Uterus (tissue), 2 donors: ENCODE data around the gene LRRC59.
"Not testable (repeated sequence)": the region's sequence is repeated elsewhere in the genome, so short reads cannot be mapped to it uniquely, and the experiment has no call there.

Experiments
- CTCF ChIP-seq, 4 experiments: fragments of 200-600 bp in 2 of 4; fragments of 450-650 bp in 2 of 4; sonication (generic) in 2 of 4; IDR thresholded peaks; one replicate each; pipeline ENCODE4 v1.5.1; 2016 to 2019; ENCODE audit warnings: antibody characterized with exemption in 4 of 4, mild to moderate bottlenecking in 2 of 4, moderate library complexity in 1 of 4
- POLR2A ChIP-seq, 2 donors: fragments of 450-650 bp; IDR thresholded peaks; one replicate each; pipeline ENCODE4 v1.6.1; 2016; ENCODE audit warnings: antibody characterized with exemption in 2 of 2, mild to moderate bottlenecking in 1 of 2, moderate library complexity in 1 of 2

GRCh38 chr17:50398672-50399071 is 1.3 kb upstream of the LRRC59 start:
- TF ChIP-seq CTCF, POLR2A (IDR thresholded peaks at IDR 0.05): not testable (repeated sequence)
